COLO668 (cell line): ENCODE measurements around the gene ABHD2.
"Not testable (repeated sequence)": the region's sequence is repeated elsewhere in the genome, so short reads cannot be mapped to it uniquely, and the experiment has no call there.

Experiments used
- DNase-seq: peaks from one replicate; lab custom pipeline; 2025; ENCODE audit not compliant: unreplicated experiment; lab: John Stamatoyannopoulos, UW

The ABHD2 gene

GRCh38 chr15:89217686-89218376 is 129.6 kb downstream of the ABHD2 start:
- no peak for DNase-seq

GRCh38 chr15:89218531-89218930 is 130.3 kb downstream of the ABHD2 start:
- no peak for DNase-seq

- no peak for DNase-seq
These were observed 133.3 kb downstream of the ABHD2 start, which contains the start of gene RLBP1 for GRCh38 chr15:89221543-89221942. Gene RLBP1 (minus strand): TSS chr15:89221579. CDS start chr15:89218975, 2,604 bp downstream.

- DNase-seq = no peak
These were observed 137.3 kb downstream of the ABHD2 start for GRCh38 chr15:89225588-89225987.

- no peak for DNase-seq
These were observed 138.3 kb downstream of the ABHD2 start for GRCh38 chr15:89226359-89227221.

GRCh38 chr15:89227425-89227824 is 139.2 kb downstream of the ABHD2 start:
- DNase-seq = no peak

- DNase-seq = no peak
These were observed 142.0 kb downstream of the ABHD2 start for GRCh38 chr15:89230277-89230676.

- no peak for DNase-seq
These were observed 143.6 kb downstream of the ABHD2 start for GRCh38 chr15:89231832-89232231.

- DNase-seq = not testable (repeated sequence)
These were observed 151.9 kb downstream of the ABHD2 start for GRCh38 chr15:89239883-89240810.

GRCh38 chr15:89243046-89243690 is 154.9 kb downstream of the ABHD2 start:
- no peak for DNase-seq

GRCh38 chr15:89243691-89244573 is 155.7 kb downstream of the ABHD2 start, which contains the start of gene FANCI:
Gene FANCI (plus strand): TSS chr15:89243979. CDS start chr15:89247648, 3,669 bp downstream.
- peak; percentile 95 for DNase-seq

GRCh38 chr15:89244574-89244903 is 156.3 kb downstream of the ABHD2 start:
- DNase-seq = no peak

- DNase-seq = no peak
These were observed 159.2 kb downstream of the ABHD2 start for GRCh38 chr15:89247446-89247845.

- DNase-seq = no peak
These were observed 160.3 kb downstream of the ABHD2 start for GRCh38 chr15:89248584-89248983.

GRCh38 chr15:89250142-89250541 is 161.9 kb downstream of the ABHD2 start:
- not testable (repeated sequence) for DNase-seq
